Neural cell (in vitro differentiated cells): ENCODE data around the gene LSAMP. TPM values are rescaled to one million over a fixed set of nuclear protein-coding genes. Genes with fewer than 3 reads are reported as not detected.

Source experiments
- H2AFZ ChIP-seq: fragments of 200-600, 300-800 bp; sonication (generic), shearing (Covaris generic); 2 replicates; pipeline ENCODE4 v1.6.0; 2014; ENCODE audit warnings: low read depth, mild to moderate bottlenecking, antibody characterized with exemption, low read length, moderate library complexity
- H3F3A ChIP-seq: fragments of 200-600 bp; shearing (Covaris generic); 2 replicates; pipeline ENCODE4 v1.6.1; 2016; ENCODE audit warnings: mild to moderate bottlenecking, moderate library complexity, mixed read lengths, antibody characterized with exemption, low read length; ENCODE audit not compliant: insufficient read depth, poor library complexity, severe bottlenecking
- H3K27ac ChIP-seq: fragments of 200-600, 300-800 bp; sonication (generic), shearing (Covaris generic); 2 replicates; pipeline ENCODE4 v1.5.1; 2014; ENCODE audit warnings: mild to moderate bottlenecking, low read length, moderate library complexity
- H3K27me3 ChIP-seq: fragments of 300-800, 200-600 bp; sonication (generic), shearing (Covaris generic); 2 replicates; pipeline ENCODE4 v1.6.0; 2014; ENCODE audit warnings: mild to moderate bottlenecking, low read depth, low read length, moderate library complexity; ENCODE audit not compliant: insufficient read depth
- H3K36me3 ChIP-seq: fragments of 300-800, 200-600 bp; sonication (generic), shearing (Covaris generic); 2 replicates; pipeline ENCODE4 v1.5.1; 2014; ENCODE audit warnings: mild to moderate bottlenecking, antibody characterized with exemption, low read length, moderate library complexity; ENCODE audit not compliant: insufficient read depth
- H3K4me2 ChIP-seq: fragments of 300-800, 200-600 bp; sonication (generic), shearing (Covaris generic); 2 replicates; pipeline ENCODE4 v1.6.0; 2014; ENCODE audit warnings: mild to moderate bottlenecking, low read length
- H3K4me3 ChIP-seq: fragments of 300-800, 200-600 bp; sonication (generic), shearing (Covaris generic); 2 replicates; pipeline ENCODE4 v1.5.1; 2014; ENCODE audit warnings: mild to moderate bottlenecking, low read length, moderate library complexity
- H3K79me2 ChIP-seq: fragments of 200-600 bp; shearing (Covaris generic); replicated peaks from 2 replicates; pipeline ENCODE4 v1.6.0; 2014; ENCODE audit warnings: mild to moderate bottlenecking, low read length, moderate library complexity; ENCODE audit not compliant: insufficient read depth
- H3K9ac ChIP-seq: fragments of 300-800, 200-600 bp; sonication (generic), shearing (Covaris generic); 2 replicates; pipeline ENCODE4 v1.6.1; 2016; ENCODE audit warnings: mild to moderate bottlenecking, low read length, mixed read lengths
- H3K9me2 ChIP-seq: fragments of 200-600 bp; shearing (Covaris generic); 2 replicates; pipeline ENCODE4 v1.6.1; 2016; ENCODE audit warnings: mild to moderate bottlenecking, low read length, mixed read lengths; ENCODE audit not compliant: insufficient read depth
- H3K9me3 ChIP-seq: fragments of 200-600, 300-800 bp; sonication (generic), shearing (Covaris generic); 2 replicates; pipeline ENCODE4 v1.6.1; 2016; ENCODE audit warnings: mild to moderate bottlenecking, mixed run types, low read length, moderate library complexity, mixed read lengths
- H4K20me1 ChIP-seq: fragments of 200-600 bp; shearing (Covaris generic); 2 replicates; pipeline ENCODE4 v1.6.1; 2016; ENCODE audit warnings: mild to moderate bottlenecking, mixed run types; ENCODE audit not compliant: insufficient read depth
- CTCF ChIP-seq: fragments of 450-650 bp; IDR thresholded peaks from 2 replicates; pipeline ENCODE4 v1.5.1; 2014; ENCODE audit warnings: antibody characterized with exemption, mild to moderate bottlenecking, moderate library complexity; ENCODE audit not compliant: poor library complexity, severe bottlenecking
- EP300 ChIP-seq: fragments of 450-650 bp; conservative IDR thresholded peaks from 2 replicates; pipeline ENCODE4 v1.6.1; 2014; ENCODE audit warnings: antibody characterized with exemption, mild to moderate bottlenecking, moderate library complexity; ENCODE audit not compliant: poor library complexity, severe bottlenecking
- EZH2 ChIP-seq: fragments of 200-600, 300-800 bp; shearing (Covaris generic), sonication (generic); IDR thresholded peaks from 2 replicates; pipeline ENCODE4 v1.6.1; 2014; ENCODE audit warnings: antibody characterized with exemption, low read length, borderline replicate concordance, mild to moderate bottlenecking; ENCODE audit not compliant: insufficient read depth, poor library complexity, severe bottlenecking
- MXI1 ChIP-seq: fragments of 450-650 bp; conservative IDR thresholded peaks from 2 replicates; pipeline ENCODE4 v1.6.1; 2014; ENCODE audit warnings: antibody characterized with exemption, mild to moderate bottlenecking; ENCODE audit not compliant: poor library complexity, severe bottlenecking
- POLR2AphosphoS5 ChIP-seq: IDR thresholded peaks from 2 replicates; pipeline ENCODE4 v1.6.1; 2012
- RAD21 ChIP-seq: fragments of 450-650 bp; conservative IDR thresholded peaks from 2 replicates; pipeline ENCODE4 v1.6.1; 2014; ENCODE audit warnings: antibody characterized with exemption, mild to moderate bottlenecking, moderate library complexity
- REST ChIP-seq: IDR thresholded peaks from 2 replicates; pipeline ENCODE4 v1.6.1; 2012; ENCODE audit warnings: borderline replicate concordance
- SMC3 ChIP-seq: fragments of 450-650 bp; conservative IDR thresholded peaks from 2 replicates; pipeline ENCODE4 v1.6.1; 2014; ENCODE audit warnings: antibody characterized with exemption, mild to moderate bottlenecking, moderate library complexity; ENCODE audit not compliant: poor library complexity
- TAF1 ChIP-seq: IDR thresholded peaks from 2 replicates; pipeline ENCODE4 v1.6.1; 2012; ENCODE audit warnings: low read depth
- polyA plus RNA-seq: library from polyadenylated mRNA; depleted of rRNA; stranded (reverse); fragments of >200 nt; gene quantifications from 2 replicates; pipeline ENCODE4 v1.2.3, GENCODE V29; 2014

The LSAMP gene
- polyA plus RNA-seq, 1 donor from 2014 or later: 93.6 TPM

DNA sequence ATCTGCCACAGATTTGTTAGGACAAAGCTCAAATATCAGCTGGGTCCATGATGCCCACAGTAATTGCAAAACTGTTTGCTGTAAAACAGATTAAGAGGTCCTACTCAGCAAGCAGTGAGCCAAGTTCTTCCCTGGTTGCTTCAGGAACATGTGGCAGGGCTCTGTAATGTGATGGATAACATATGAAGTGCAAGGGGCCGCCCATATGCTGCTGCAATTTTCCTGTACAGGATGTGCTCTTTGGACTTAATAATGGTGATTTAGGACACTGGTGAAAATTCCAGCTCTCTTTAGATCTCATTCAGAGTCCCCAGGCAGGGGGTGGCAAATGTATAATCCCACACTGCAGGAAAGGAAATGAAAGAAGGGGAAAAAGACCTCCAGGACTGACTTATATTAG is 289.4 kb downstream of the LSAMP start:
- Histone ChIP-seq H3K27ac (no peak overlapping the region), H3K4me2 (no peak overlapping the region), H3K36me3 (no peaks in the 10 kb centered on the region), H3K9ac (no peak overlapping the region), H3K27me3 (no peaks in the 10 kb centered on the region), H3K9me3 (no peaks in the 10 kb centered on the region), H3F3A (no peaks in the 10 kb centered on the region), H3K79me2 (no peaks in the 10 kb centered on the region), H3K4me3 (no peak overlapping the region), H3K9me2 (no peaks in the 10 kb centered on the region), H2AFZ (no peak overlapping the region), H4K20me1 (no peaks in the 10 kb centered on the region)
- TF ChIP-seq MXI1 (no peak), POLR2AphosphoS5 (peak; percentile 68), EZH2 (no peak), TAF1 (no peak), REST (peak; percentile 96)

- TF ChIP-seq RAD21 (no peak), EZH2 (no peak), CTCF (no peak), EP300 (no peak), MXI1 (no peak), POLR2AphosphoS5 (no peak), TAF1 (no peak), REST (no peak), SMC3 (no peak)
- H3K4me2 ChIP-seq: no peak overlapping the region
- H3K79me2 ChIP-seq: no peaks in the 10 kb centered on the region
- H3K9ac ChIP-seq: no peak overlapping the region
- H2AFZ ChIP-seq: no peak overlapping the region
- H3K27ac ChIP-seq: no peak overlapping the region
- no peaks in the 10 kb centered on the region for H3K9me2 ChIP-seq
- H3K36me3 ChIP-seq: no peaks in the 10 kb centered on the region
- H4K20me1 ChIP-seq: no peaks in the 10 kb centered on the region
- no peaks in the 10 kb centered on the region for H3K27me3 ChIP-seq
- no peaks in the 10 kb centered on the region for H3K9me3 ChIP-seq
- H3K4me3 ChIP-seq: no peak overlapping the region
- H3F3A ChIP-seq: no peaks in the 10 kb centered on the region
These were observed 290.9 kb downstream of the LSAMP start for GRCh38 chr3:116154389-116154788.
